SK-N-SH (cell line): Measurements from ENCODE around the gene NUAK1. TPM values are rescaled to one million over a fixed set of nuclear protein-coding genes. Genes with fewer than 3 reads are reported as not detected.

Experiments used
- CTCF ChIA-PET: fragments of 300-600, 350-600 bp; formaldehyde crosslinking; extraction: SDS; loops from one replicate; lab custom pipeline; 2021; lab: Yijun Ruan, JAX
- POLR2A ChIA-PET: fragments of 350-600 bp; sonication (Branson Sonifier 250); formaldehyde crosslinking; extraction: SDS; loops from one replicate; lab custom pipeline; 2020; ENCODE audit warnings: antibody characterized with exemption, inconsistent platforms; lab: Yijun Ruan, JAX
- DNase-seq: peaks from one replicate; pipeline ENCODE4 v3.0.0; 2012
- H2AFZ ChIP-seq: fragments of 200-600 bp; sonication (generic); 2 replicates; pipeline ENCODE4 v1.8.1; 2016; ENCODE audit warnings: antibody characterized with exemption, mild to moderate bottlenecking, low read depth
- H3F3A ChIP-seq: fragments of 200-600 bp; sonication (generic); replicated peaks from 2 replicates; pipeline ENCODE3; 2016; ENCODE audit warnings: antibody characterized with exemption, mild to moderate bottlenecking; ENCODE audit not compliant: insufficient read depth
- H3K27ac ChIP-seq, 2 experiments: fragments of 200-500 bp in 1 of 2; fragments of 200-600 bp in 1 of 2; sonication (Bioruptor generic) in 1 of 2; sonication (generic), shearing (Covaris generic) in 1 of 2; 2 replicates each; pipeline versions ENCODE4 v1.5.1 to v1.6.1; 2014 to 2016; ENCODE audit warnings: low read depth in 2 of 2, inconsistent platforms in 1 of 2, low read length in 1 of 2, mild to moderate bottlenecking in 1 of 2, mixed read lengths in 1 of 2
- H3K27me3 ChIP-seq: fragments of 200-600 bp; sonication (generic), shearing (Covaris generic); 2 replicates; pipeline ENCODE4 v1.6.1; 2016; ENCODE audit warnings: mixed run types; ENCODE audit not compliant: insufficient read depth
- H3K36me3 ChIP-seq, 2 experiments: fragments of 200-500 bp in 1 of 2; fragments of 200-600 bp in 1 of 2; sonication (Bioruptor generic) in 1 of 2; sonication (generic) in 1 of 2; replicated peaks in 1 of 2; 2 replicates each; pipeline versions ENCODE3 to v1.5.1; 2014 to 2016; ENCODE audit warnings: low read length in 1 of 2, mild to moderate bottlenecking in 1 of 2; ENCODE audit not compliant: insufficient read depth in 2 of 2, control insufficient read depth in 1 of 2
- H3K4me1 ChIP-seq, 2 experiments: fragments of 200-500 bp in 1 of 2; fragments of 200-600 bp in 1 of 2; sonication (Bioruptor generic) in 1 of 2; sonication (generic), shearing (Covaris generic) in 1 of 2; 2 replicates each; pipeline versions ENCODE4 v1.5.1 to v1.6.1; 2014 to 2016; ENCODE audit warnings: low read depth in 1 of 2, low read length in 1 of 2, mixed run types in 1 of 2; ENCODE audit not compliant: insufficient read depth in 2 of 2, control insufficient read depth in 1 of 2
- H3K4me2 ChIP-seq: fragments of 200-600 bp; sonication (generic), shearing (Covaris generic); 2 replicates; pipeline ENCODE4 v1.6.1; 2017; ENCODE audit warnings: mixed run types
- H3K4me3 ChIP-seq, 2 experiments: fragments of 200-500 bp in 1 of 2; fragments of 200-600 bp in 1 of 2; sonication (Bioruptor generic) in 1 of 2; sonication (generic), shearing (Covaris generic) in 1 of 2; 2 replicates each; pipeline versions ENCODE4 v1.5.1 to v1.8.1; 2014 to 2016; ENCODE audit warnings: low read depth in 2 of 2, inconsistent platforms in 1 of 2, low read length in 1 of 2, mild to moderate bottlenecking in 1 of 2, mixed read lengths in 1 of 2, moderate library complexity in 1 of 2
- H3K79me2 ChIP-seq: fragments of 200-600 bp; sonication (generic); 2 replicates; pipeline ENCODE4 v1.8.1; 2017; ENCODE audit warnings: mild to moderate bottlenecking; ENCODE audit not compliant: insufficient read depth
- H3K9ac ChIP-seq: fragments of 200-600 bp; sonication (generic); 2 replicates; pipeline ENCODE4 v1.6.1; 2017; ENCODE audit warnings: mixed run types
- H3K9me2 ChIP-seq: fragments of 200-600 bp; sonication (generic); 2 replicates; pipeline ENCODE4 v1.6.1; 2017; ENCODE audit warnings: mixed run types
- H3K9me3 ChIP-seq: fragments of 200-600 bp; sonication (generic); 2 replicates; pipeline ENCODE4 v1.6.1; 2017; ENCODE audit warnings: mixed run types, mild to moderate bottlenecking, moderate library complexity
- H4K20me1 ChIP-seq: fragments of 200-600 bp; sonication (generic); 2 replicates; pipeline ENCODE4 v1.6.1; 2017; ENCODE audit warnings: mild to moderate bottlenecking, mixed run types; ENCODE audit not compliant: insufficient read depth
- EZH2phosphoT487 ChIP-seq: fragments of 200-600 bp; sonication (generic); IDR thresholded peaks from 2 replicates; pipeline ENCODE4 v1.6.1; 2017; ENCODE audit warnings: low read depth, mixed run types, mild to moderate bottlenecking, antibody characterized with exemption, moderate library complexity, borderline replicate concordance
- FOSL2 ChIP-seq: IDR thresholded peaks from 2 replicates; pipeline ENCODE4 v1.4.0; 2012; ENCODE audit warnings: low read depth, mild to moderate bottlenecking, moderate library complexity, borderline replicate concordance
- NRF1 ChIP-seq: IDR thresholded peaks from 2 replicates; pipeline ENCODE4 v1.6.1; 2012; ENCODE audit warnings: low read depth, mild to moderate bottlenecking, low read length
- RAD21 ChIP-seq: IDR thresholded peaks from 2 replicates; pipeline ENCODE4 v1.6.1; 2012; ENCODE audit warnings: mild to moderate bottlenecking, low read length
- RCOR1 ChIP-seq: fragments of 150-350 bp; IDR thresholded peaks from 2 replicates; pipeline ENCODE4 v1.6.1; 2017; ENCODE audit warnings: antibody characterized with exemption, low read length
- REST ChIP-seq: IDR thresholded peaks from 2 replicates; pipeline ENCODE4 v1.6.1; 2012; ENCODE audit warnings: mild to moderate bottlenecking, low read depth, low read length, moderate library complexity
- SIN3A ChIP-seq: IDR thresholded peaks from 2 replicates; pipeline ENCODE4 v1.6.1; 2012; ENCODE audit warnings: low read depth, mild to moderate bottlenecking, low read length, moderate library complexity, borderline replicate concordance
- SMC3 ChIP-seq: IDR thresholded peaks from 2 replicates; pipeline ENCODE4 v1.6.1; 2012; ENCODE audit warnings: low read depth, low read length, improper control_type of control experiment
- TAF1 ChIP-seq: IDR thresholded peaks from 2 replicates; pipeline ENCODE4 v1.6.1; 2012; ENCODE audit warnings: low read depth, mild to moderate bottlenecking, low read length, moderate library complexity, borderline replicate concordance
- TCF12 ChIP-seq: IDR thresholded peaks from 2 replicates; pipeline ENCODE4 v1.4.0; 2012
- YY1 ChIP-seq: IDR thresholded peaks from 2 replicates; pipeline ENCODE4 v1.4.0; 2012; ENCODE audit warnings: low read depth, mild to moderate bottlenecking
- ZBTB33 ChIP-seq: IDR thresholded peaks from 2 replicates; pipeline ENCODE4 v1.4.0; 2012; ENCODE audit warnings: low read depth, borderline replicate concordance
- WGBS: methylation state at CpG from one replicate; pipeline ENCODE4 v1.1.6; 2017; ENCODE audit warnings: low lambda C conversion rate; 5-methylcytosine and 5-hydroxymethylcytosine counted together
- polyA plus RNA-seq, 3 experiments: library from polyadenylated mRNA; depleted of rRNA; stranded (reverse); fragments of >200 nt; gene quantifications; 2 replicates each; pipeline ENCODE4 v1.2.3, GENCODE V29; 2012

NUAK1 gene
- polyA plus RNA-seq, 1 of the 3 experiments (the other 2 are of a cell fraction), result 8.1 TPM

GRCh38 chr12:106020736-106021135 is 118.0 kb downstream of the NUAK1 start (continued):
- TF ChIP-seq EZH2phosphoT487, result no peak

- Histone ChIP-seq H2AFZ (no peak overlapping the region), H3K4me1 (no peaks in the 10 kb centered on the region), H3K4me3 (no peak overlapping the region), H3K4me2 (no peak overlapping the region), H3K9ac (no peak overlapping the region), H3K9me3 (no peaks in the 10 kb centered on the region), H3F3A (no peaks in the 10 kb centered on the region), H4K20me1 (no peaks in the 10 kb centered on the region), H3K9me2 (no peaks in the 10 kb centered on the region), H3K27ac (no peak overlapping the region), H3K36me3 (no peaks in the 10 kb centered on the region), H3K27me3 (no peaks in the 10 kb centered on the region), H3K79me2 (no peaks in the 10 kb centered on the region)
- 29% methylated on average over 2 of the region's 2 CpGs for WGBS
- DNase-seq, result no peak
- ChIA-PET CTCF (no interaction called here), POLR2A (no interaction called here)
- TF ChIP-seq SMC3, result no peak
- no peak for TF ChIP-seq RAD21
- TF ChIP-seq EZH2phosphoT487, result no peak
- TF ChIP-seq YY1, result no peak
- no peak for TF ChIP-seq TAF1
- no peak for TF ChIP-seq REST
- TF ChIP-seq SIN3A, result no peak
- no peak for TF ChIP-seq NRF1
- TF ChIP-seq TCF12, result no peak
- no peak for TF ChIP-seq RCOR1
- no peak for TF ChIP-seq ZBTB33
- no peak for TF ChIP-seq FOSL2
Measured at GRCh38 chr12:106019144-106019543, 119.6 kb downstream of the NUAK1 start.
